ENCODE data around the gene GOLGA3.

The GOLGA3 gene

DNA sequence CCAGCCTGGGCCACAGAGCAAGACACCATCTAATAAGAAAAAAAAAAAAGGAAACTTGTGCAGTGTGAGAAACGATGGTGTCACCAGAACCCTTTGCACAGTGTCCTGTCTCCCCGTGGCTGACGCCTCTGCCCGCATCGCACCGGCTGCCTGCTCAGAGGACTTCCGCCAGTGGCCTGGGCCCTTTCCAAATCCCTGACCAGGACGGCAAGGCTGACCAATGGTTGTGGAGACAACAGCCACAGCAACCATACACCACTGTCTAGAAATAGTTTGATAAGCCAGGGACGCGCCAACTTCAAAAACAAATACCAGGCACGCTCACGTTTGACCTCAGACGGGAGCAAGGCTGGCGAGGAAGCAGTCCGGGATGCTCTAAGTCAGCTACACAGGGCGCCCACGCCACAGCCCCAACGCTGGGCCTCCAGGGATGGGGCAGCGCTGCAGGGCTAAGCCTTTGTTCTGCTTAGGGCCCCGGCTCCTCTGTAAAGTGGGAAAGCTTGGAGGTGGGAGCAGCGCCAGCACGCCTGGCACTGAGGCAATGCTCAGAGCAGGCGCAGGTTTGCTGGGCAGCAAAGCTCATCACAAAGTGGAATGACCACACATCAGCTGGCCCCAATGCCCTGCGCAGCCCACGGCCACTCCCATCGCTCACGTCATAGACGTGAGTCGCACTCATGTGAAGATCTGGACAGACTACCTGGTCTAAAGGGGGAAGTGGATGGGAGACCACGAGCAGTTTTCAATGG is 105.5 kb downstream of the GOLGA3 start:
- DNase-seq (ENCODE audit: low spot score): no peak

DNA sequence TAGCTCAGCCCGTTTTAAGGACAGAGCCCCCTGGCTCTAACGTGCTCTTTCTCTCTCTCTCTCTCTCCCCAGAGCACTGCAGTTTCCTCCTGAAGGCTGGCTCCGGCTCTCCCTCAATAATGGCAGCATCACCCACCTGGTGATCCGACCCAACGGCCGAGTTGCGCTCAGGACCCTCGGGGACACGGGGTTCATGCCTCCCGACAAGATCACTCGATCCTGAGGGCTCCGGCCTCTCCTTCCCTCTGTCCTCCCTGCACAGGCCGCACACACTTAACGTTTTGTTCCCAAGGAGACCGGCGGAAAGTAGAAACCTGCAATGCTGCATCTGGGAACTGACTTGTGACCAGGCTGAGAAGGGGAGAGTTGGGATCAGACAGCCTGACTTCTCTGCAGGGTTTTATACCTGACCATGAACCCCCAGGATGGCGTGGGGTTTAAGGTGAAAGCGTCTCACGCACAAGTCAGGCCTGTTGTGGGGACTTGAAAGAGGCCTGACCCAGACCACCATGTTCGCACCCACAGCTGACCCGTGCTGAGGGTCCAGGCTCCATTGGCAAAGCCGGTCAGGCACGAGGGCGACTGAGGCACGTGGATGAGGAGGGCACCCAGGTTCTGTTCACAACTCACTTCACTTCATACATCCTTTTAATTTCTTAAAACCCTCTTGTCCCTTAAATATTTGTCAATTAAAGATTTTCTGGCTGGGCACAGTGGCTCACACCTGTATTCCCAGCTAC is 107.9 kb downstream of the GOLGA3 start:
- DNase-seq (ENCODE audit: low spot score): no peak

DNA sequence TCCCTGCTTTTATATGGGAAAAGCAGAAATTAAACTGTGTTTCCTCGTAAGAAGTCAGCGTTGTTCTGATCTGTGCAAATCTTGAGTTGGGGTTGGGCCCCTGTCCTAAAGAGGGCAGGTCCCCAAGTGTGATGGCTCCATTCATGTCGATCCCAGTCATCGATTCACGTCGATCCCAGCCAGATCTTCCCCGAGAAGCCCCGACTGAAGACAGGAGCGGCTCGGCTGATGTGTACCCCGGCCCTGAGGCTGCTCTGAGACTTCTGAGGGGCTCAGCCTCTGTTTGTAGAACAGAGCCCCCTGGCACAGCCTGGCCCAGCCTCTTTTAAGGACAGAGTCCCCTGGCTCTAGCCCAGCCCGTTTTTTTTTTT is 108.7 kb downstream of the GOLGA3 start:
- DNase-seq (ENCODE audit: low spot score): no peak

DNA sequence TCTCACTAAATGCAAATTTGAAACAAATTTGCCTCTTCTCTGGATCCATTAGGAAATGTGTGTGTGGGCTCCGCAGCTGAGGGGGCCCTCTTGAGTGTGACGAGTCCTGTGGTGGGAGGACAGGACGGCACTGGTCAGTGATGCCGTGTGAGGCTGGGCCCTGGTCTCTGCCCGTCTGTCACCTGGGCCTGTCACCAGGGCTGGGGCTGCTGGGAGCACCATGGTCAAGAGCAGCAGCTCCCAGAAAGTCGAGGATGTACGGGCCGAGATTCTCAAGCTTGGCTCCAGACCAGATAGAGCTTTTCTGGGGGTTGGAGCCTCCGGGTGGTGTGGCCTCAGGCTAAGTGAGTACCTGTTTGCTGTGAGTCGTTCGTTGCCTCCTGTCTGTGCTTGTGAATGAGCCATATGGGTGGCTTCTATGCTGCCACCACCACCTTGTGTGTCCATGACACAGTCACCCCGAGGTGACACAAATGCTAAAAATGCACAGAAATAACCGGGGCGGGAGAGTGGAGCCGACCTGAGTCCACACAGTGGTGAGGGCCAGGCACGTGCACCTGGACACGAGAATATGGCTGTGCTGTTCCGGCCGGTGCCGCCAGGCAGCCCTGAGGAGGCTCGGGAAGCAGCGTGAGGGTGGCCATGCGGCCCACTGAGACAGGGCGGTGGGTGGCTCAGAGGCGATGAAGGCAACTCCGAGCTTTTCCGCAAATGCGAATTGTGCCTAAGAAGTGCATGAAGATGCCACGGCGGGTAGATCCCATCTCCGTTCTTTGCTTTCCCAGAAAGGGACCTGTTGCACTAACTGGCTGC is 109.3 kb downstream of the GOLGA3 start:
- no peak for DNase-seq (ENCODE audit: low spot score)
